ENCODE data around the gene DHODH.
"Not testable (repeated sequence)": the region's sequence is repeated elsewhere in the genome, so short reads cannot be mapped to it uniquely, and the experiment has no call there.

- not testable (repeated sequence) for TF ChIP-seq POLR2AphosphoS5 (IDR thresholded peaks at IDR 0.05; ENCODE audit: low read depth); CTCF (conservative IDR thresholded peaks at IDR 0.05; ENCODE audit: low read depth in 2 of 2); EZH2 (IDR thresholded peaks at IDR 0.05; ENCODE audit: low read depth, unreplicated experiment); CREB1 (CRISPR knock-in tag; IDR thresholded peaks at IDR 0.05; ENCODE audit: low read depth)
Observed at GRCh38 chr16:72057313-72057712, 48.8 kb downstream of the DHODH start.
